NB4 (cell line): ENCODE results near the gene PGF.

Experiments used
- DNase-seq: peaks from one replicate; pipeline ENCODE4 v3.0.0; 2010; ENCODE audit warnings: low read depth
- H3K4me3 ChIP-seq: one replicate; pipeline ENCODE4 v1.5.1; 2011; ENCODE audit warnings: mild to moderate bottlenecking, low read depth, low read length, moderate library complexity
- CTCF ChIP-seq: IDR thresholded peaks from one replicate; pipeline ENCODE4 v1.5.1; 2012; ENCODE audit warnings: low read depth, low read length
- MAX ChIP-seq: IDR thresholded peaks from 2 replicates; pipeline ENCODE4 v1.6.1; 2011; ENCODE audit warnings: low read depth, low read length
- MYC ChIP-seq: IDR thresholded peaks from 2 replicates; pipeline ENCODE4 v1.6.1; 2011; ENCODE audit warnings: low read depth, low read length
- POLR2A ChIP-seq: IDR thresholded peaks from 2 replicates; pipeline ENCODE4 v1.6.1; 2011; ENCODE audit warnings: mild to moderate bottlenecking; ENCODE audit not compliant: insufficient read length; ENCODE audit errors: extremely low read depth

PGF gene

DNA sequence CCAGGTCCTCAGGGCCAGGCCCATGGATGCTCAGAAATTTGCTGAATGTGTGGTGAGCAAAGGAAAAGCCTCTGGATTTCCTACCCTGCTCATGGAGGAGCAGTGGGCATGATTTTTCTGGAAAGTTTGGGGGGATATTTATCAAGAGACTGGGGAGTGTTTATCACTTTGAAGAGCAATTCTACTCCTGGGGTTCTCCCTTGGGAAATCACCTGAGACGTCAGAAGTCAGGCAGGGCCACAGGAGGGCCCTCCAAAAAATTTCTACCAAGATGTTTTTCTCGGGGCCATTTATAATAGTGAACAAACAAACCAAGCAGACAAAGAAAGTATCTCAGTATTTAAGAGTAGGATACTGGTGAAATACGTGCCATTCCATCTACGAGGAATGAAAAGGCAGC is 27.3 kb upstream of the PGF start:
- DNase-seq, result no peak
- TF ChIP-seq CTCF, result no peak
- TF ChIP-seq MAX, result no peak
- no peak for TF ChIP-seq MYC
- no peak for TF ChIP-seq POLR2A

DNA sequence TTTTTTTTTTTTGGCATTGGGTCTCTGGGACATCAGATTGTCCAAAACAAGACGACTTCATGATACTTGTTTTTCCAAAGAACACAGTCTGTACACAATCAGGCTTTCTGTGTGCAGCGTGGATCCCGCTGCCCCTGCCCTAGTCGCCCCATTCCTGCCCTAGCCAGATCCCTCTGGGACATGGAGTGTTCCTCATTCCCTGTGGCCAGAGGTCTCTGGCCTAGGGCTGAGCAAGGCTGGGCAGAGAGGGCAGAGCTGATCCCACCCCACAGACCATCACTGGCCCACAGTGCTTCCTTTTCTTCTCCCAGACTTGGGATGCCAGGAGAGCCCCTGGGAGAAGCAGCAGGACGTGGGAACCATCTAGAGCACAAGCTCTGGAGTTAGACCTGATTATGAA is 26.4 kb upstream of the PGF start:
- TF ChIP-seq MAX (no peak), POLR2A (no peak), CTCF (no peak), MYC (no peak)
- DNase-seq, result no peak
- H3K4me3 ChIP-seq, result no peak overlapping the region

More for the DNA sequence above, 27.3 kb upstream of the PGF start:
- no peak overlapping the region for H3K4me3 ChIP-seq

GRCh38 chr14:74981462-74981782 is 26.0 kb upstream of the PGF start:
- no peak overlapping the region for H3K4me3 ChIP-seq
- no peak for DNase-seq
- no peak for TF ChIP-seq MAX
- TF ChIP-seq POLR2A, result no peak
- no peak for TF ChIP-seq CTCF

- no peak for DNase-seq
Observed at GRCh38 chr14:74980731-74981461, 25.5 kb upstream of the PGF start.

DNA sequence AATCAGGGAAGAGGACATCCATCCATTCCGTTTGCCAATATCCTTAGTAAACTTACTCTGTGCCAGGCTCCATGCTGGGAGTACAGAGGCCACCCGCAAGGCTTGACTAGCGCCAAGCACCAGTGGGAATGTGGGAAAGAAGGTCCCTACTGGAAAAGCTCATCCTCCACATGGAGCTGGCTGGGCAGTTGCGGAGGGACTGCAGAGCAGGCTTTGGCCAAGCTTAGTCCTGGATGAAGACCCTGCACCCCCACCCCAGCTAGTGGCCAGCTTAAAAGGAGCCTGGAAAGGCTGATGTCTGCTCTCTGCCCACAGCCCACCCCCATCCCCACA is 25.0 kb upstream of the PGF start:
- DNase-seq, result no peak
- no peak overlapping the region for H3K4me3 ChIP-seq
- TF ChIP-seq CTCF (no peak), MYC (no peak), POLR2A (no peak), MAX (no peak)

More at GRCh38 chr14:74980731-74981461, 25.5 kb upstream of the PGF start:
- no peak overlapping the region for H3K4me3 ChIP-seq
- TF ChIP-seq POLR2A, result no peak
- no peak for TF ChIP-seq MAX
- no peak for TF ChIP-seq MYC
- TF ChIP-seq CTCF, result no peak
